NT2/D1 (cell line): Measurements from ENCODE around the gene BRINP3.

Source experiments
- YY1 ChIP-seq: IDR thresholded peaks from 2 replicates; pipeline ENCODE4 v1.6.1; 2011; ENCODE audit not compliant: insufficient read length, insufficient read depth
- ZNF274 ChIP-seq: IDR thresholded peaks from 2 replicates; pipeline ENCODE4 v1.6.1; 2011; ENCODE audit warnings: mild to moderate bottlenecking, low read depth, low read length

GRCh38 chr1:190102757-190103326 is 374.8 kb downstream of the BRINP3 start:
- TF ChIP-seq YY1 (no peak), ZNF274 (no peak)
